ENCODE data around the gene SLC17A3.

The SLC17A3 gene

DNA sequence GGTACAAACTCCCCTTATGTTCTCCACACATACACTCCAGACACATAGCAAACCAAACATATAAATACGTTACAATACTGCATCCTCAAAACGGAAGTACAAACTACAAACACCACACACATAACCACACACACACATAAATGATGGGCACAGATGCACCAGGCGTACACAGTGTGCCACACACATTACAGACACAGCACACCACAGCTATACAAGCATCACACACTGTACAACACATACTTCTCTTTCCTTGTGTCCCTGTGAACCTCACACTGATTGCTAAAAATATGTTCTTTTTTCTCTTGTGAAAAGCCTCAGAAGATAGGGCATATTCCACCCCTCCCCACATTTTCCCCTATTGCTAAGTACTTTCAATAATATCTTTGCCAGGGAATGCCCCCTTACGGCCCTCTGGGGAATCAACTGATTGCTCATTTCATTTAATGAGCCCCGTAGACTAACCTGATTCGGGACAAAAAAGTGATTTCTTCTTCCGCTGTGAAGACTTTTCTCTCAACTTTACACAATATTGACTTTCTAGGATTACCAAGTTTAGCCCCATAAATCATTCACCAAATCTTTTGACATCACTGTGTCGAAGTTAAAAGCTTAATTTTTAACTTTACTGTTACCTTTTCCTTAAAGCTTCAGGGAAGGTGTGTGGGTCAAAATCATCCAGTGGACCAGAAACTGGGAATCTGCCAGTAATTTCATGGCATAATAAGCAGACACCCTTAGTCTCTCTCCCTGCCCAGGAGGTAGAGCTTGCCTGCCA lies 42.3 kb downstream of the SLC17A3 start, which contains the start of gene SLC17A1:
SLC17A1 (minus strand) TSS at position 521 of the 775 bp plus-strand sequence. CDS start 1,495 bp downstream, outside the sequence.
- no peak within 1 kb of the TSS for H3K4me3 Mint-ChIP-seq
- peaks cover 8% of the 10 kb centered on the region for H3K27me3 Mint-ChIP-seq
- no peak within 1 kb of the TSS for H3K27ac Mint-ChIP-seq
- no peaks in the 10 kb centered on the region for H3K9me3 Mint-ChIP-seq
- no peaks in the 10 kb centered on the region for H3K4me1 Mint-ChIP-seq
- H3K36me3 Mint-ChIP-seq: no peaks in the 10 kb centered on the region

DNA sequence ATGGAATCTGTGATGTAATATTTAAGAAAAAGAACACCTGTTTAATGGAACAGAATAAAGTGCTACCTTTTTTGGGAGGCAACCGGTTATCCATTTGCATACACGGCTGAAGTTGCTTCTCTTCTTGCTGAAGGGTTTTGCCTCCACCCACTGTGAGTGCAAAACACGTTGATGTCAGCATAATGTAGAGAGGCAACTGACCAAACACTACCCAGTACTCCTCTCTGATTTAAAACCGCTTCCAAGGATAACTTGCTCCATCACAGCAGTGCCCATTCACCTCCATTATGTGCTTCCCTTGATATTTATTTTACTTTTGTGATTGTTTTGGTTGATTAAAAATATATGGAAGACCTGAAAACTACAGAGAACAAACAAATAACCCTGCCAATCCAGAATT lies 43.6 kb downstream of the SLC17A3 start:
- H3K27me3 Mint-ChIP-seq: peaks cover 16% of the 10 kb centered on the region
- no peak overlapping the region for H3K4me3 Mint-ChIP-seq
- H3K4me1 Mint-ChIP-seq: no peaks in the 10 kb centered on the region
- no peak overlapping the region for H3K27ac Mint-ChIP-seq
- peaks cover 2% of the 10 kb centered on the region for H3K36me3 Mint-ChIP-seq
- peaks cover 10% of the 10 kb centered on the region for H3K9me3 Mint-ChIP-seq

DNA sequence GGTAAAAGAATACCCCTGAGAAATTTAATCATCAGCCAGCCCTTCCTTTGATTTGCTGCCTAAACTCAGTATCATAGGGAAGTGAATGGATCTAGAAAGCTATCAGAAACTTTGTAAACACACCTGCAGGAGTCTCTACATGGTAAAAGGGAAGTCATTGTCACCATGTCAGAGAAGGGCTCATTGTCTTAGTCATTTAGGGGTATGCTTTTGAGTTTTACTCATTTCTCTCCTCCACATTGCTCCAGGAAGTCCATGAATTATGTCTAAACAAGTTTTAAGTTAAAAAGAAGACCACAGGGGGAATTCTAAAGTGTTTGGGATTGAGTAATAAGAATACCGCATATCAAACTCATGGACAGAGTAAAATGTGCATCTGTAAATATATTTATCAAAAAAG lies 44.7 kb downstream of the SLC17A3 start:
- Mint-ChIP-seq H3K27ac (no peak overlapping the region), H3K4me1 (no peaks in the 10 kb centered on the region), H3K9me3 (peaks cover 20% of the 10 kb centered on the region), H3K4me3 (no peak overlapping the region), H3K36me3 (peaks cover 4% of the 10 kb centered on the region), H3K27me3 (peaks cover 21% of the 10 kb centered on the region)

DNA sequence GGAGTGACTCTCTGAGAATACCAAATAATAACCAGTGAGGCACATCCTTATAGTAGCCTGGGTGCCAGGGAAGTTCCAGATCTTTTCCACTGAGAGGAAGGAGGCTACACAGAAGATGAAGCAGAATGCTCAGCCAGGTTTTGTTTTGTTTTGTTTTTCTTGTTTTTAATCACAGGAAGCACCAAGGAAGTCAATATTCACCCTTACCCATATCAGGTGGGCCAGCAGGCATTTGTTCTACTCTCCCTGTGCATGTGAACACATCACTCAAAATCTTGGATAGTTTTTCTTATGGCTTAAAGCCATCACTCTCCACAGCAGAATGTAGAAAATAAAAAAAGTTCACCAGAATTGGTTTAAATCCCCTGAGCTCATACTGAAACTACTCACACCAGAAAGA lies 52.7 kb downstream of the SLC17A3 start:
- no peak overlapping the region for H3K4me3 Mint-ChIP-seq
- H3K36me3 Mint-ChIP-seq: peaks cover 4% of the 10 kb centered on the region
- H3K27me3 Mint-ChIP-seq: peaks cover 23% of the 10 kb centered on the region

DNA sequence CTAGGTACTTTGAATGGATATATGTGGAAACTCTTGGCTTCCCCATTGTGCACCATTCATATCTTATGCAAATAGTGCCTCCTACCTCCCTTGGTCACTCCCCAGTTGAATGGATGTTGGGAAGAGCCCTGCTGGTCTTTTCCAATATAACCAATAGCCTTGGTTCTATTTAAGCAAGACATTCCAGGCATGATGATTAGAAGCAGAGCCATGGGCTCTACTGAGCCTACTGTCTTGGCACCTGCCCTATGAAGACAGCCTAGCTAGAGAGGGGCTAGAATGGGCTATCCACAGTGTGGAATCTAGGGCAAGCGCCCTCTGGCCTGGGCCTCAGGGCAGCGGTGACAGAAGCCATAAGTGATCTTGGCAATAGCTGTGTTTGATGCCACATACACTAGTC lies 57.8 kb downstream of the SLC17A3 start:
- Mint-ChIP-seq H3K27me3 (peaks cover 12% of the 10 kb centered on the region), H3K36me3 (no peaks in the 10 kb centered on the region), H3K4me1 (no peaks in the 10 kb centered on the region), H3K27ac (no peak overlapping the region), H3K4me3 (no peak overlapping the region), H3K9me3 (no peaks in the 10 kb centered on the region)

More for the DNA sequence above, 52.7 kb downstream of the SLC17A3 start:
- Mint-ChIP-seq H3K9me3 (peaks cover 19% of the 10 kb centered on the region), H3K27ac (no peak overlapping the region), H3K4me1 (no peaks in the 10 kb centered on the region)

DNA sequence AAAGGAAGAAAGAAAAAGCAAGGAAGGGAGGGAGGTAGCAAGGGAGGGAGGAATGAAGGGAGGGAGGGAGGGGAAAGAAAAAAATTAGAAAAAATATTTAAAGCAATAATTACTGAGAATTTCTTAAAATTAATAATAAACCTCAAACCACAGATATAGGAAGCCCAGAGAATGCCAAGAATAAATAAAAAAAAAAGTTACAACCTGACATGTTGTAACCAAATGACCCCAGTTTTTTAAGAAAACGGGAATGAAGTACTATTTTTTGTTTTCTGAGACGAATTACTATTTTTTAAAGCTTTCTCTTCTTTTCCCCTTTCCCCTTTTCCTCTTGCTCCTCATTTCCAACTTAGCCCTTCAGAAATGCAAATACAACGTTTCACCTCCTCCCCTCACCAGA lies 58.8 kb downstream of the SLC17A3 start:
- no peak overlapping the region for H3K27ac Mint-ChIP-seq

DNA sequence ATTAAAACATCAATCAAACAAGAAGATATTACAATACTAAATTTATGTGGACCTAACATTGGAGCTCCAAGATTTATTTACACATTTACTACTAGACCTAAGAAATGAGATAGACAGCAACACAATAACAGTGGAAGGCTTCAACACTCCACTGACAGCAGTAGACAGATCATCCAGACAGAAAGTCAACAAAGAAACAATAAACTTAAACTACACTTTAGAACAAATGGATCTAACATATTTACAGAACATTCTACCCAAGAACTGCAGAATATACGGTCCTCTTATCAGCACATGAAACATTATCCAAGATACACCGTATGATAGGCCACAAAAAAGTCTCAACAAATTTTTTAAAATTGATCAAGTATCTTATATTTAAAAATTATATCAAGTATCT lies 69.2 kb downstream of the SLC17A3 start:
- H3K9me3 Mint-ChIP-seq: no peaks in the 10 kb centered on the region
- peaks cover 23% of the 10 kb centered on the region for H3K27me3 Mint-ChIP-seq
- no peak overlapping the region for H3K4me3 Mint-ChIP-seq
- H3K4me1 Mint-ChIP-seq: no peaks in the 10 kb centered on the region
- H3K36me3 Mint-ChIP-seq: no peaks in the 10 kb centered on the region
- no peak overlapping the region for H3K27ac Mint-ChIP-seq

More for the DNA sequence above, 58.8 kb downstream of the SLC17A3 start:
- H3K4me1 Mint-ChIP-seq: no peaks in the 10 kb centered on the region
- peaks cover 11% of the 10 kb centered on the region for H3K27me3 Mint-ChIP-seq
- no peak overlapping the region for H3K4me3 Mint-ChIP-seq
- H3K9me3 Mint-ChIP-seq: no peaks in the 10 kb centered on the region
- H3K36me3 Mint-ChIP-seq: no peaks in the 10 kb centered on the region

DNA sequence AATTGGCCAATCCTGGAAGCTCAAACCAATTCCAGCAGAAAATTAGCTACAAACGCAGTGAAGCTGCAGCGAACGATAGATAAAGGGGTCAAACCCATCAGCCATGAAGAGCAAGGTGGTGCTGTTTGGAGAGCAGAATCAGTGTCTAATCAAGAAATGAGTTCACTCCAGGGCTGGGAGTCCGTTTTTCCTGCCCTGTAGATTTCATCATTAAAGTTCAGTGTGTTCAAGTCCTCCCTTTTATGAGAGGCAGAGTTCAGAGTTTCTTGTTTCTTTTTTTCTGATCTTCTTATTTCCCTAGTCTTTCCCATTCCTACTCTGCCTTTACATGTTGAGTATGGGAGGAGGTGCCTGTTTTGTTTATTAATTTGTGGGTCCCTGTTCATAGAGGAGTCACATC lies 72.6 kb downstream of the SLC17A3 start:
- no peaks in the 10 kb centered on the region for H3K4me1 Mint-ChIP-seq
- H3K36me3 Mint-ChIP-seq: no peaks in the 10 kb centered on the region
- H3K27me3 Mint-ChIP-seq: peaks cover 21% of the 10 kb centered on the region
- no peaks in the 10 kb centered on the region for H3K9me3 Mint-ChIP-seq
- H3K27ac Mint-ChIP-seq: no peak overlapping the region
- H3K4me3 Mint-ChIP-seq: no peak overlapping the region

All from activated naive CD4-positive, alpha-beta T cell treated with anti-CD3 and anti-CD28 coated beads, Interleukin-2, amount 50 U/mL, for 24 hours (primary cell).